Pancreas (tissue), 10 donors: ENCODE measurements around the gene ADCY7. TPM values are rescaled to one million over a fixed set of nuclear protein-coding genes. Genes with fewer than 3 reads are reported as not detected.
"Not testable (repeated sequence)": the region's sequence is repeated elsewhere in the genome, so short reads cannot be mapped to it uniquely, and the experiment has no call there.

Experiments
- ATAC-seq, 4 donors: fragments of 200-7000 bp; cut with Tn5 transposase; one replicate each; pipeline versions ENCODE4 v1.8.0 to v1.9.1; 2020; ENCODE audit warnings: mild to moderate bottlenecking in 4 of 4, moderate library complexity in 4 of 4
- DNase-seq, 6 donors: peaks; one replicate each; pipeline ENCODE4 v3.0.0-alpha.2; 2020
- FAIRE-seq: peaks from 2 replicates; lab custom pipeline; 2012; peaks lifted over from hg19 to GRCh38; lab: Jason Lieb, UNC
- H3K27ac ChIP-seq, 4 donors: fragments of 200-600 bp; sonication (generic); 1 replicate in 3 of 4; 2 replicates in 1 of 4; pipeline versions ENCODE4 v1.5.0 to v1.8.0; 2020
- H3K27me3 ChIP-seq, 4 donors: fragments of 200-600 bp; one replicate each; pipeline ENCODE4 v1.8.0; 2021
- H3K36me3 ChIP-seq, 3 donors: fragments of 200-600 bp; sonication (generic) in 1 of 3; one replicate each; pipeline versions ENCODE4 v1.5.0 to v1.8.0; 2020 to 2021
- H3K4me1 ChIP-seq, 3 donors: fragments of 200-600 bp; one replicate each; pipeline ENCODE4 v1.8.0; 2021
- H3K4me3 ChIP-seq, 4 donors: fragments of 200-600 bp; sonication (generic) in 2 of 4; one replicate each; pipeline versions ENCODE4 v1.5.0 to v1.8.0; 2020 to 2021
- H3K9me3 ChIP-seq, 4 donors: fragments of 200-600 bp; one replicate each; pipeline ENCODE4 v1.8.0; 2021
- WGBS, 2 donors: extraction: QIAGEN DNeasy Blood & Tissue Kit; methylation state at CpG; one replicate each; pipeline ENCODE4 v1.1.7; 2013; 5-methylcytosine and 5-hydroxymethylcytosine counted together
- intact Hi-C, 3 donors: fragments of 100-400 bp; cut with DNase I; formaldehyde crosslinking; loops; one replicate each; pipeline versions ENCODE4 v1.11.1 to v1.14.2; 2022
- polyA plus RNA-seq, 2 donors: library from polyadenylated mRNA; stranded (reverse); fragments of 200-250 nt; gene quantifications; one replicate each; pipeline ENCODE4 v1.2.3, GENCODE V29; 2013
- total RNA-seq, 6 donors: library from RNA; stranded (reverse); fragmentation: NEBNext Ultra II Directional in 4 of 6; extraction: Animal tissue kit (Norgen Biotek cat#: 25700) in 4 of 6; gene quantifications; one replicate each; pipeline versions ENCODE4 v1.2.1 to v1.2.4, GENCODE V29; 2021 to 2023
- TF ChIP-seq, protein P1 (sequence below), 4 donors: fragments of 200-600 bp; sonication (generic) in 3 of 4; IDR thresholded peaks; one replicate each; pipeline versions ENCODE4 v1.5.0 to v1.8.0; 2021; ENCODE audit warnings: antibody characterized with exemption in 4 of 4
- donor health status: healthy with polysubstance abuse.
- donor health status: DM: no; HTN: no; CAD: no; lungs with moderate emphysema.
- donor health status: DM: no; HTN: no; CAD: no.
- donor health status: control.
- donor health status: control.
- donor health status: Bipolar disorder and iron deficiency.
- donor health status: DM: yes; HTN: yes; CAD: no.
- donor health status: DM: no; HTN: no; CAD: no.
- donor health status: DM: no; HTN: no; CAD: no.
- donor health status: DM: yes; HTN: yes; CAD: no.

The ADCY7 gene
- total and polyA plus RNA-seq, 8 donors = 1.9 to 21.1 (median 4.3) TPM

- Histone ChIP-seq H3K27me3 (no peaks in the 10 kb centered on the region), H3K27ac (peak overlapping the region in 1 of 4 donors; percentile 12), H3K36me3 (no peaks in the 10 kb centered on the region), H3K4me3 (no peak overlapping the region), H3K9me3 (no peaks in the 10 kb centered on the region), H3K4me1 (no peaks in the 10 kb centered on the region)
- FAIRE-seq (no peak), ATAC-seq (peak in 3 of 4 donors; percentile 64 to 73 (median 65)), DNase-seq (no peak)
- WGBS, 2 donors = 58 to 62% methylated on average over 6 of the region's 6 CpGs
- intact Hi-C loops = no loop called here
- TF ChIP-seq, protein P1, sequence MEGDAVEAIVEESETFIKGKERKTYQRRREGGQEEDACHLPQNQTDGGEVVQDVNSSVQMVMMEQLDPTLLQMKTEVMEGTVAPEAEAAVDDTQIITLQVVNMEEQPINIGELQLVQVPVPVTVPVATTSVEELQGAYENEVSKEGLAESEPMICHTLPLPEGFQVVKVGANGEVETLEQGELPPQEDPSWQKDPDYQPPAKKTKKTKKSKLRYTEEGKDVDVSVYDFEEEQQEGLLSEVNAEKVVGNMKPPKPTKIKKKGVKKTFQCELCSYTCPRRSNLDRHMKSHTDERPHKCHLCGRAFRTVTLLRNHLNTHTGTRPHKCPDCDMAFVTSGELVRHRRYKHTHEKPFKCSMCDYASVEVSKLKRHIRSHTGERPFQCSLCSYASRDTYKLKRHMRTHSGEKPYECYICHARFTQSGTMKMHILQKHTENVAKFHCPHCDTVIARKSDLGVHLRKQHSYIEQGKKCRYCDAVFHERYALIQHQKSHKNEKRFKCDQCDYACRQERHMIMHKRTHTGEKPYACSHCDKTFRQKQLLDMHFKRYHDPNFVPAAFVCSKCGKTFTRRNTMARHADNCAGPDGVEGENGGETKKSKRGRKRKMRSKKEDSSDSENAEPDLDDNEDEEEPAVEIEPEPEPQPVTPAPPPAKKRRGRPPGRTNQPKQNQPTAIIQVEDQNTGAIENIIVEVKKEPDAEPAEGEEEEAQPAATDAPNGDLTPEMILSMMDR (IDR thresholded peaks at IDR 0.05) = no peak
Measured at GRCh38 chr16:50235581-50235980, 30.8 kb upstream of the ADCY7 start.

- Histone ChIP-seq H3K27ac (no peak overlapping the region), H3K4me1 (no peaks in the 10 kb centered on the region), H3K9me3 (no peaks in the 10 kb centered on the region), H3K4me3 (no peak overlapping the region), H3K27me3 (no peaks in the 10 kb centered on the region), H3K36me3 (no peaks in the 10 kb centered on the region)
- 85 to 92% methylated on average over 3 of the region's 3 CpGs for WGBS, 2 donors
- no peak for ATAC-seq
- FAIRE-seq = no peak
- DNase-seq = no peak
- TF ChIP-seq, protein P1 (IDR thresholded peaks at IDR 0.05) = no peak
- intact Hi-C loops = no loop called here
Measured at GRCh38 chr16:50238314-50238713, 28.0 kb upstream of the ADCY7 start.

GRCh38 chr16:50238868-50239301 lies 27.5 kb upstream of the ADCY7 start:
- no peak for DNase-seq
- H3K27ac ChIP-seq = no peak overlapping the region

GRCh38 chr16:50243024-50243423 lies 23.3 kb upstream of the ADCY7 start:
- H3K36me3 ChIP-seq, intact Hi-C loops, FAIRE-seq, H3K4me1 ChIP-seq, H3K27ac ChIP-seq, ATAC-seq, DNase-seq, H3K9me3 ChIP-seq, H3K27me3 ChIP-seq, H3K4me3 ChIP-seq: not testable (repeated sequence)
- 75 to 80% methylated on average over 6 of the region's 6 CpGs for WGBS, 2 donors

More at GRCh38 chr16:50238868-50239301, 27.5 kb upstream of the ADCY7 start:
- Histone ChIP-seq H3K9me3 (no peaks in the 10 kb centered on the region), H3K27me3 (no peaks in the 10 kb centered on the region), H3K4me1 (no peaks in the 10 kb centered on the region), H3K4me3 (no peak overlapping the region), H3K36me3 (no peaks in the 10 kb centered on the region)
- intact Hi-C loops = no loop called here
- ATAC-seq = no peak
- 58 to 69% methylated on average over 5 of the region's 5 CpGs for WGBS, 2 donors
- FAIRE-seq = no peak
- TF ChIP-seq, protein P1 (IDR thresholded peaks at IDR 0.05) = no peak

- Histone ChIP-seq H3K4me3 (no peak overlapping the region), H3K27me3 (no peaks in the 10 kb centered on the region), H3K4me1 (peaks cover 0 to 10% (median 0%) of the 10 kb centered on the region in 3 donors), H3K9me3 (no peaks in the 10 kb centered on the region), H3K36me3 (no peaks in the 10 kb centered on the region), H3K27ac (no peak overlapping the region)
- intact Hi-C loops = no loop called here
- ATAC-seq = no peak
- 84 to 86% methylated on average over 9 of the region's 9 CpGs for WGBS, 2 donors
- FAIRE-seq = no peak
- DNase-seq = no peak
- TF ChIP-seq, protein P1 (IDR thresholded peaks at IDR 0.05) = no peak
Measured at GRCh38 chr16:50244140-50244503, 22.2 kb upstream of the ADCY7 start.
